Measurements from ENCODE around the gene IPO11. TPM values are rescaled to one million over a fixed set of nuclear protein-coding genes. Genes with fewer than 3 reads are reported as not detected.
"Not testable (repeated sequence)": the region's sequence is repeated elsewhere in the genome, so short reads cannot be mapped to it uniquely, and the experiment has no call there.

Gene IPO11
- total RNA-seq, 1 donor from 2014 or later, result 54.2 TPM

DNA sequence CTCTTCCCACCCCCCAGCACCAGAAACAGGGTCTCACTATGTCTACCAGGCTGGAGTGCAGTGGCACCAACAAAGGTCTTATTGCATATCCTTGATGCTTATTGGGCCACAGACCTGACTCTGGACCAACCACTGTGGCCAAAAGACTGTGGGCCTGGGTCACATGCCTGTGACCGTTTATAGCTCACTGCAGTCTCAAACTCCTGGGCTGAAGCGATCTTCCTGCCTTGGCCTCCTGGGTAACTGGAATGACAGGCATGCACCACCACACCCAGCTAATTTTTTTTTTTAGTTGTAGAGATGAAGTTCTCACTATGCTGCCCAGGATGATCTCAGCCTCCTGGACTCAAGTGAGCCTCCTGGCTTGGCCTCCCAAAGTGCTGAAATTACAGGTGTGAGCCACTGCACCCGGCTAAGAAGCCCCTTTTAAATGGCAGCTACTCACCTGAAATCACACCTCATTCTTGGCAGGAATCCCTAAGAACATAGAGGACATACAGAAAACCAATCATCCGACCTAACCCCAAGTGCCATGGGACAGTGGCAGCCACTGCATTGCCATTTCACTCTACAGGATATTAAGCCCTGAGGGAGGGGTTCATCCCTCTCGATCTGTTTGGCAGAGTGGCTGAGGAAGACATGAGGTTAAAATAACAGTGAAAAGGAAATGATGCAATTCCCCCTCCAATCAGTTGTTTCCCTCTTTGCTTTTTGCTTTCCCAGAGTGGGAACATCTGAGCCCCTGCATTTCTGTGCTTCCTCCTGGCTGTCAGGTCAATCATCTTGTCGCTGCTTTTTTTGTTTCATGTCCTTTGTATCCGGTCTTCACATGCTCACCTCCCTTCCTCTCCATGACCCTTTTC is 240.7 kb downstream of the IPO11 start:
- H3K4me1 Mint-ChIP-seq (ENCODE audit: low read depth), result no peaks in the 10 kb centered on the region
- H3K27ac Mint-ChIP-seq, result no peak overlapping the region
- H3K4me3 Mint-ChIP-seq, result no peak overlapping the region

GRCh38 chr5:62653864-62654575 is 241.5 kb downstream of the IPO11 start:
- H3K27me3 Mint-ChIP-seq (ENCODE audit: insufficient read depth), result no peaks in the 10 kb centered on the region
- H3K4me3 Mint-ChIP-seq, result no peak overlapping the region
- no peak for DNase-seq (ENCODE audit: low spot score)
- no peaks in the 10 kb centered on the region for H3K36me3 Mint-ChIP-seq (ENCODE audit: low read depth)
- no peak overlapping the region for H3K27ac Mint-ChIP-seq
- no peaks in the 10 kb centered on the region for H3K4me1 Mint-ChIP-seq (ENCODE audit: low read depth)
- no peaks in the 10 kb centered on the region for H3K9me3 Mint-ChIP-seq
- intact Hi-C loops (cut with micrococcal nuclease), result no loop called here

More for the DNA sequence above, 240.7 kb downstream of the IPO11 start:
- H3K9me3 Mint-ChIP-seq, result no peaks in the 10 kb centered on the region
- no peak for DNase-seq (ENCODE audit: low spot score)
- H3K27me3 Mint-ChIP-seq (ENCODE audit: insufficient read depth), result no peaks in the 10 kb centered on the region
- H3K36me3 Mint-ChIP-seq (ENCODE audit: low read depth), result no peaks in the 10 kb centered on the region
- intact Hi-C loops (cut with micrococcal nuclease), result no loop called here

DNA sequence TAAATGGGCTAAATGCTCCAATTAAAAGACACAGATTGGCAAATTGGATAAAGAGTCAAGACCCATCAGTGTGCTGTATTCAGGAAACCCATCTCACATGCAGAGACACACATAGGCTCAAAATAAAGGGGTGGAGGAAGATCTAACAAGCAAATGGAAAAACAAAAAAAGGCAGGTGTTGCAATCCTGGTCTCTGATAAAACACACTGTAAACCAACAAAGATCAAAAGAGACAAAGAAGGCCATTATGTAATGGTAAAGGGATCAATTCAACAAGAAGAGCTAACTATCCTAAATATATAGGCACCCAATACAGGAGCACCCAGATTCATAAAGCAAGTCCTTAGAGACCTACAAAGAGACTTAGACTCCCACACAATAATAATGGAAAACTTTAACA is 245.2 kb downstream of the IPO11 start:
- H3K9me3 Mint-ChIP-seq; H3K36me3 Mint-ChIP-seq (ENCODE audit: low read depth); intact Hi-C loops (cut with micrococcal nuclease); DNase-seq (ENCODE audit: low spot score); H3K4me1 Mint-ChIP-seq (ENCODE audit: low read depth); H3K27me3 Mint-ChIP-seq (ENCODE audit: insufficient read depth); H3K27ac Mint-ChIP-seq; H3K4me3 Mint-ChIP-seq: not testable (repeated sequence)

GRCh38 chr5:62661126-62661525 is 248.6 kb downstream of the IPO11 start:
- no peaks in the 10 kb centered on the region for H3K9me3 Mint-ChIP-seq
- H3K27ac Mint-ChIP-seq, result no peak overlapping the region
- H3K27me3 Mint-ChIP-seq (ENCODE audit: insufficient read depth), result no peaks in the 10 kb centered on the region
- no peak overlapping the region for H3K4me3 Mint-ChIP-seq
- intact Hi-C loops (cut with micrococcal nuclease), result no loop called here
- H3K4me1 Mint-ChIP-seq (ENCODE audit: low read depth), result no peaks in the 10 kb centered on the region
- H3K36me3 Mint-ChIP-seq (ENCODE audit: low read depth), result no peaks in the 10 kb centered on the region
- no peak for DNase-seq (ENCODE audit: low spot score)

DNA sequence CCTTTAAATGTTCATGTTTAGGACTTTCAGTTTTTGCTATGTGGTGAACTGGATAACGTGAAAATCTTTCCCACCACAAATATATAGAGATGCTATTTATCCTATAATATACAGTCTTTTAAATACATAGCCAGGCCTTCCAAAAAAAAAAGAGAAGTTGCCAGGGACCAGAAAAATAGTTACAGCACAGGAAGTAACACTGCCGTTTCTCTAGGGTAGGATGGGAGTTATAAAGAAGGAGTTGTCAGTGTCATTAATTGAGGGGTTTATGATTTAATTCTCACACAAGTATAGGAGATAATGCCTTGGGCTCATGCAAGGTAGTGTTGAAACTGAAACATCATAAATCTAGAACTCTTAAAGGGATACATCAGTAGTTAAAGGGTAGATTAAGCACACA is 250.0 kb downstream of the IPO11 start:
- Mint-ChIP-seq H3K27ac (no peak overlapping the region), H3K9me3 (no peaks in the 10 kb centered on the region), H3K4me1 (ENCODE audit: low read depth) (no peaks in the 10 kb centered on the region), H3K27me3 (ENCODE audit: insufficient read depth) (no peaks in the 10 kb centered on the region), H3K4me3 (no peak overlapping the region), H3K36me3 (ENCODE audit: low read depth) (no peaks in the 10 kb centered on the region)
- no peak for DNase-seq (ENCODE audit: low spot score)
- intact Hi-C loops (cut with micrococcal nuclease), result no loop called here

DNA sequence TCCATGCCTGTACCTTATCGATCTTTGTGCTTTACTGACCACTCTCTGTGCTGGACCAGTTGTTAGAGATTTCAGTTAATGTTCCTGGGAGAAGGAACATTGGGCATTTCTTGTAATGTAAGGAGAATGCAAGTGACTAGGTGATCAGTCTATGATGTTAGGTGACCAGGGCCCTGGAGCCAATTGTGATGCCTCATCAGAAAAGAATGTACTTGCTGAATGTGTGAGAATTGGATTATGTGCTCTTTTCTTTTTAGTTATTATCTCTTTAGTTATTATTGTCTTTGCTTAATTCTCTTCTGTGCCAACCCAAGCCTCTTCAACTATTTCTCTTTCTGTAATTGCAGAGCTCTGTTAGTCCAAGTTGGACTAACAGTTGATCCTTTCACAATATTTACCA is 258.9 kb downstream of the IPO11 start:
- H3K9me3 Mint-ChIP-seq, result peaks cover 7% of the 10 kb centered on the region
- intact Hi-C loops (cut with micrococcal nuclease), result no loop called here
- no peaks in the 10 kb centered on the region for H3K27me3 Mint-ChIP-seq (ENCODE audit: insufficient read depth)
- no peak overlapping the region for H3K4me3 Mint-ChIP-seq
- H3K36me3 Mint-ChIP-seq (ENCODE audit: low read depth), result no peaks in the 10 kb centered on the region
- H3K27ac Mint-ChIP-seq, result no peak overlapping the region
- DNase-seq (ENCODE audit: low spot score), result no peak
- no peaks in the 10 kb centered on the region for H3K4me1 Mint-ChIP-seq (ENCODE audit: low read depth)

- H3K27ac Mint-ChIP-seq; H3K4me1 Mint-ChIP-seq (ENCODE audit: low read depth); H3K4me3 Mint-ChIP-seq; H3K36me3 Mint-ChIP-seq (ENCODE audit: low read depth); intact Hi-C loops (cut with micrococcal nuclease); DNase-seq (ENCODE audit: low spot score); H3K27me3 Mint-ChIP-seq (ENCODE audit: insufficient read depth): not testable (repeated sequence)
- peaks cover 15% of the 10 kb centered on the region for H3K9me3 Mint-ChIP-seq
Observed at GRCh38 chr5:62676596-62676995, 264.0 kb downstream of the IPO11 start.

Other genes starting within 250 kb of the IPO11 start
- gene KIF2A, start 106.6 kb upstream of the IPO11 start, total RNA-seq, result 235 and 240 TPM in 2 replicates
- 42.4 and 45.0 TPM in 2 replicates for gene DIMT1, start 8.9 kb upstream of the IPO11 start, total RNA-seq
- 0.83 and 0.86 TPM in 2 replicates for gene LRRC70, start 166.1 kb downstream of the IPO11 start, total RNA-seq

Measured in activated T-helper 1 cell treated with anti-CD3 and anti-CD28 coated beads, Interleukin-12 subunit alpha, Interleukin-12 subunit beta, Interleukin-2, Interleukin-4 antibody, amounts not matched to agents 30 ng/mL and 10 ng/mL and 1 ng/mL, durations not matched to agents 14 hours and 24 hours and 36 hours (primary cell).